Kidney (tissue), 14 donors: ENCODE measurements around the gene SRD5A1. TPM values are rescaled to one million over a fixed set of nuclear protein-coding genes. Genes with fewer than 3 reads are reported as not detected.

ENCODE experiments used
- DNase-seq, 5 donors: peaks; one replicate each; pipeline ENCODE4 v3.0.0-alpha.2; 2013 to 2020
- FAIRE-seq: peaks from 2 replicates; lab custom pipeline; 2012; peaks lifted over from hg19 to GRCh38; lab: Jason Lieb, UNC
- H3K27ac ChIP-seq, 2 donors: one replicate each; pipeline ENCODE4 v1.7.0; 2013; ENCODE audit warnings: low read depth in 2 of 2, low read length in 2 of 2, inconsistent platforms in 1 of 2
- H3K27me3 ChIP-seq: one replicate; pipeline ENCODE4 v1.7.1; 2013; ENCODE audit warnings: low read length, inconsistent platforms; ENCODE audit not compliant: control insufficient read depth, insufficient read depth
- H3K36me3 ChIP-seq, 3 donors: one replicate each; pipeline versions ENCODE4 v1.7.0 to v1.7.1; 2013; ENCODE audit warnings: low read length in 3 of 3, control low read depth in 1 of 3, inconsistent platforms in 1 of 3; ENCODE audit not compliant: insufficient read depth in 3 of 3, control insufficient read depth in 2 of 3
- H3K4me1 ChIP-seq, 3 donors: one replicate each; pipeline versions ENCODE4 v1.7.0 to v1.7.1; 2013; ENCODE audit warnings: low read length in 3 of 3, inconsistent platforms in 1 of 3, low read depth in 1 of 3; ENCODE audit not compliant: control insufficient read depth in 2 of 3, insufficient read depth in 2 of 3
- H3K4me3 ChIP-seq, 3 donors: one replicate each; pipeline versions ENCODE4 v1.7.0 to v1.8.1; 2013; ENCODE audit warnings: low read length in 3 of 3, control low read depth in 1 of 3, inconsistent platforms in 1 of 3
- H3K9ac ChIP-seq, 3 donors: one replicate each; pipeline versions ENCODE4 v1.7.0 to v1.7.1; 2013; ENCODE audit warnings: low read length in 3 of 3, control low read depth in 1 of 3, inconsistent platforms in 1 of 3
- H3K9me3 ChIP-seq, 3 donors: one replicate each; pipeline versions ENCODE4 v1.7.0 to v1.7.1; 2013; ENCODE audit warnings: low read length in 3 of 3, control low read depth in 1 of 3, inconsistent platforms in 1 of 3; ENCODE audit not compliant: control insufficient read depth in 2 of 3, insufficient read depth in 1 of 3
- CTCF ChIP-seq: IDR thresholded peaks from 3 replicates; pipeline ENCODE4 v1.5.1; 2012; ENCODE audit warnings: mild to moderate bottlenecking, moderate library complexity, borderline replicate concordance; ENCODE audit not compliant: insufficient read depth; ENCODE audit errors: extremely low read depth
- intact Hi-C: fragments of 100-400 bp; cut with DNase I; formaldehyde crosslinking; loops from one replicate; pipeline ENCODE4 v1.11.1; 2022
- polyA plus RNA-seq: library from polyadenylated mRNA; stranded (reverse); fragments of 350-450 nt; fragmentation: Illumina TruSeq; extraction: RNeasy Lipid Tissue Mini Kit (QIAGEN cat#74804); gene quantifications from one replicate; pipeline ENCODE4 v1.2.3, GENCODE V29; 2014; ENCODE audit warnings: low read depth, low replicate concordance; ENCODE audit not compliant: insufficient read depth
- total RNA-seq: library from RNA; stranded (reverse); fragmentation: NEBNext Ultra II Directional; extraction: Animal tissue kit (Norgen Biotek cat#: 25700); gene quantifications from one replicate; pipeline ENCODE4 v1.2.1, GENCODE V29; 2021
- donor health status: control.
- donor health status: control.
- donor health status: control.
- donor health status: control.
- donor health status: control.
- donor health status: DM: yes; HTN: yes; CAD: no.
- donor health status: Normal renal cell carcinoma (clear cell type).

Gene SRD5A1
- total and polyA plus RNA-seq, 2 donors from 2014 or later = 6.5 to 13.1 TPM

- TF ChIP-seq CTCF = no peak
- Histone ChIP-seq H3K36me3 (peaks cover 0 to 5% (median 0%) of the 10 kb centered on the region in 3 donors), H3K4me1 (no peaks in the 10 kb centered on the region), H3K4me3 (no peak overlapping the region), H3K27me3 (no peaks in the 10 kb centered on the region), H3K9ac (no peak overlapping the region), H3K9me3 (peaks cover 0 to 8% (median 3%) of the 10 kb centered on the region in 3 donors), H3K27ac (no peak overlapping the region)
- no peak for DNase-seq
- intact Hi-C loops = no loop called here
- no peak for FAIRE-seq
Measured at GRCh38 chr5:6675784-6676491, 42.7 kb downstream of the SRD5A1 start.

DNA sequence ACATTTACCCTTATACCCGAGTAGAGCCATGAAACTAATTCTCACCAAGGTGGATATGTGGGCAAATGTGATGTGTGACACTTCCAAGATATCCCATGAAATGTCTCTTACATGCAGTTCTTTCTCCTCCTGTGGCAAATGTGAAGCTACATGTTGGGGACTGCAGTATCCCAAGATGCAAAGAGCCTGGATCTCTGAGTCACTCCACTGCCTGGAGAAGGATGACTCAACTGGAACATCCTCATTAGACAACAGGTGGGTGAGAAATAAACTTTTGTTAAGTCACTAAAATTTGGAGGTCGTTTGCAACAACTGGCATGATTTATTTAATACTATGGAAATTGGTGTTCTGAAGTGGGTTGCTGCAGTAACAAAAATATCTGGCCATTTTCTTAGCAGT lies 43.5 kb downstream of the SRD5A1 start:
- H3K27ac ChIP-seq = no peak overlapping the region
- DNase-seq = no peak
- no peak for TF ChIP-seq CTCF
- H3K9me3 ChIP-seq = peaks cover 0 to 8% (median 3%) of the 10 kb centered on the region in 3 donors
- no peaks in the 10 kb centered on the region for H3K27me3 ChIP-seq
- no peak for FAIRE-seq
- H3K4me3 ChIP-seq = no peak overlapping the region
- peaks cover 0 to 5% (median 0%) of the 10 kb centered on the region in 3 donors for H3K36me3 ChIP-seq
- no peak overlapping the region for H3K9ac ChIP-seq
- H3K4me1 ChIP-seq = no peaks in the 10 kb centered on the region
- intact Hi-C loops = no loop called here

DNA sequence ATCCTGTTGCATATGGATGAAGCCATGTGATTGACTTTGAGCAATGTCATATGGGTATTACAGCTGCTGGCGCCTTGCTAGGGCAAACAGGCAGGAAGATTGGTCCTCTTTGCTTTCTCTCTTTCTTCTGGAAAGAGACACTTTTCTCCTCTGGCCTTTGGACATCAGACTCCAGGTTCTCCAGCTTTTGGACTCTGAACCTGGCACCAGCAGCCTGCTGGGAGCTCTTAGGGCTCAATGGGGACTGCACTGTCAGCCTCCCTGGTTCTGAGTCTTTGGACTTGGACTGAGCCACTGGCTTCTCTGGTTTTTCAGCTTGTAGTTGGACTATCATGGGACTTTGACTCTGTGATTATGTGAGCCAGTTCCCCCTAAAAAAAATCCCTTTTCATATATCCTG lies 45.1 kb downstream of the SRD5A1 start:
- no peaks in the 10 kb centered on the region for H3K4me1 ChIP-seq
- no peak for TF ChIP-seq CTCF
- FAIRE-seq (no peak), DNase-seq (no peak)
- H3K27ac ChIP-seq = no peak overlapping the region
- peaks cover 0 to 2% (median 0%) of the 10 kb centered on the region in 3 donors for H3K36me3 ChIP-seq
- H3K9me3 ChIP-seq = peaks cover 0 to 2% (median 0%) of the 10 kb centered on the region in 3 donors
- no peak overlapping the region for H3K9ac ChIP-seq
- H3K4me3 ChIP-seq = no peak overlapping the region
- intact Hi-C loops = no loop called here
- no peaks in the 10 kb centered on the region for H3K27me3 ChIP-seq
